CD4-positive, alpha-beta T cell (primary cell): ENCODE measurements around the gene FAM163B. TPM values are rescaled to one million over a fixed set of nuclear protein-coding genes. Genes with fewer than 3 reads are reported as not detected.

ENCODE experiments used
- ATAC-seq: fragments of 200-7000 bp; cut with Tn5 transposase; one replicate; pipeline ENCODE4 v1.10.0; 2022; ENCODE audit warnings: mild to moderate bottlenecking; ENCODE audit not compliant: poor library complexity
- CTCF ChIA-PET: fragments of 350-600 bp; sonication (Branson Sonifier 250); formaldehyde crosslinking; loops from one replicate; lab custom pipeline; 2021; ENCODE audit warnings: antibody characterized with exemption, inconsistent platforms; lab: Charles Lee
- POLR2A ChIA-PET: fragments of 350-600 bp; sonication (Branson Sonifier 250); formaldehyde crosslinking; loops from one replicate; lab custom pipeline; 2021; ENCODE audit warnings: antibody characterized with exemption, inconsistent platforms; lab: Charles Lee
- DNase-seq, 14 experiments: peaks; one replicate each; pipeline ENCODE4 v3.0.0-alpha.2; 2013 to 2020; ENCODE audit warnings: mixed read lengths in 2 of 14
- H3K27ac ChIP-seq, 2 donors: one replicate each; pipeline versions ENCODE4 v1.5.1 to v1.7.0; 2013; ENCODE audit warnings: low read length in 2 of 2, low read depth in 1 of 2, mild to moderate bottlenecking in 1 of 2
- H3K27me3 ChIP-seq, 2 experiments: 1 replicate in 1 of 2; 2 replicates in 1 of 2; pipeline versions ENCODE4 v1.6.1 to v1.7.0; 2013; ENCODE audit warnings: low read length in 2 of 2, control low read depth in 1 of 2, mild to moderate bottlenecking in 1 of 2, moderate library complexity in 1 of 2; ENCODE audit not compliant: insufficient read depth in 2 of 2, control insufficient read depth in 1 of 2
- H3K36me3 ChIP-seq: one replicate; pipeline ENCODE4 v1.6.1; 2013; ENCODE audit warnings: low read length, control low read depth; ENCODE audit not compliant: insufficient read depth
- H3K4me1 ChIP-seq: one replicate; pipeline ENCODE4 v1.6.1; 2013; ENCODE audit warnings: low read length, control low read depth; ENCODE audit not compliant: insufficient read depth
- H3K4me3 ChIP-seq: one replicate; pipeline ENCODE4 v1.5.1; 2013; ENCODE audit warnings: mild to moderate bottlenecking, low read length, moderate library complexity
- H3K9me3 ChIP-seq, 2 experiments: 1 replicate in 1 of 2; 2 replicates in 1 of 2; pipeline versions ENCODE4 v1.6.1 to v1.7.0; 2013; ENCODE audit warnings: low read length in 2 of 2, mild to moderate bottlenecking in 2 of 2, control low read depth in 1 of 2, moderate library complexity in 1 of 2; ENCODE audit not compliant: control insufficient read depth in 1 of 2, insufficient read depth in 1 of 2
- H3K27ac Mint-ChIP-seq: one replicate; pipeline ENCODE4 v1.8.0; 2020; ENCODE audit warnings: mixed read lengths
- H3K27me3 Mint-ChIP-seq: one replicate; pipeline ENCODE4 v1.8.0; 2021; ENCODE audit warnings: mixed read lengths
- H3K36me3 Mint-ChIP-seq: one replicate; pipeline ENCODE4 v1.8.0; 2021; ENCODE audit warnings: low read depth, mixed read lengths
- H3K4me1 Mint-ChIP-seq: one replicate; pipeline ENCODE4 v1.8.0; 2021; ENCODE audit warnings: low read depth, mixed read lengths
- H3K4me3 Mint-ChIP-seq: one replicate; pipeline ENCODE4 v1.8.0; 2020; ENCODE audit warnings: mild to moderate bottlenecking, mixed read lengths
- H3K9me3 Mint-ChIP-seq: one replicate; pipeline ENCODE4 v1.8.0; 2020; ENCODE audit warnings: mixed read lengths
- CTCF ChIP-seq: fragments of 200-600 bp; IDR thresholded peaks from one replicate; pipeline ENCODE4 v1.8.0; 2022; ENCODE audit warnings: antibody characterized with exemption, mild to moderate bottlenecking
- intact Hi-C, 2 experiments: fragments of 100-400 bp; cut with DNase I in 1 of 2; cut with micrococcal nuclease in 1 of 2; formaldehyde crosslinking; loops; one replicate each; pipeline versions ENCODE4 v1.15.1 to v1.9.0; 2023 to 2025; cut with DNase I, micrococcal nuclease
- total RNA-seq, 174 experiments: library from RNA in 2 of 174; stranded (reverse) in 2 of 174; gene quantifications; one replicate each; pipeline ENCODE4 v1.2.3 and lab custom pipeline; 2021 to 2026

FAM163B gene
- total RNA-seq, 2 experiments from 2014 or later = not detected

GRCh38 chr9:133604856-133605255 lies 4.3 kb downstream of the FAM163B start:
- Histone ChIP-seq H3K4me1 (peaks cover 8% of the 10 kb centered on the region), H3K9me3 (peaks cover 0 to 16% of the 10 kb centered on the region in 2 experiments), H3K4me3 (no peak overlapping the region), H3K36me3 (no peaks in the 10 kb centered on the region), H3K27ac (no peak overlapping the region), H3K27me3 (peaks cover 19 to 29% of the 10 kb centered on the region in 2 experiments)
- CTCF ChIA-PET = interaction anchor here (1.6 kb wide), 1 partner anchor 9 kb away, joined by 3 read pairs; no protein-coding TSS in a partner anchor
- ATAC-seq (no peak), DNase-seq (peak in 1 of 14 experiments; percentile 9)
- H3K4me1 Mint-ChIP-seq = peaks cover 4% of the 10 kb centered on the region
- POLR2A ChIA-PET = no interaction called here
- H3K36me3 Mint-ChIP-seq = no peaks in the 10 kb centered on the region
- no peaks in the 10 kb centered on the region for H3K9me3 Mint-ChIP-seq
- no peak overlapping the region for H3K27ac Mint-ChIP-seq
- intact Hi-C loops = loop anchor here (2.0 to 5.0 kb wide), 3 partner anchors 112 to 390 kb away; no protein-coding TSS in a partner anchor
- H3K4me3 Mint-ChIP-seq = no peak overlapping the region
- TF ChIP-seq CTCF = no peak
- peaks cover 26% of the 10 kb centered on the region for H3K27me3 Mint-ChIP-seq

DNA sequence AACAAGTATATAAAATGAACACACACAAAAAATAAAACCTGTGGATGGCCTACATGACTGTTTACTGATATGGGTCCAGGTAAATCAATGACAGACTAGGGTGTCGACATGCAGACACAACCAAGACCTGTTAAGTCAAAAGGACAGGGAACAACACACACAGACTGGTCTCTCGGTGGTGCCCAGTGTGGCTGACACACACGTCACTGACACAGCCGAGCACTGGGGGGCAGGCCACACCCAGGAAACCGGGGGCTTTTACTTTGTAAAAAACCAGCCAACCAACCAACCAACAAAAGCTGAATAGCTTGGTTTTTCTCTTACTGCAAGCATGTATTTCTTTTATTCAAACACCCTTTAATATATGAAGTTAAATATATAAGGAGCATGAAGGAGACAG lies 5.0 kb downstream of the FAM163B start:
- Mint-ChIP-seq H3K27ac (no peak overlapping the region), H3K9me3 (no peaks in the 10 kb centered on the region), H3K36me3 (no peaks in the 10 kb centered on the region), H3K27me3 (peaks cover 19% of the 10 kb centered on the region), H3K4me3 (no peak overlapping the region), H3K4me1 (peaks cover 4% of the 10 kb centered on the region)
- Histone ChIP-seq H3K27ac (no peak overlapping the region), H3K4me1 (peaks cover 8% of the 10 kb centered on the region), H3K9me3 (peaks cover 0 to 12% of the 10 kb centered on the region in 2 experiments), H3K36me3 (no peaks in the 10 kb centered on the region), H3K27me3 (peaks cover 14 to 24% of the 10 kb centered on the region in 2 experiments), H3K4me3 (no peak overlapping the region)
- POLR2A ChIA-PET = no interaction called here
- TF ChIP-seq CTCF = no peak
- CTCF ChIA-PET = interaction anchor here (1.6 kb wide), 1 partner anchor 10 kb away, joined by 3 read pairs; no protein-coding TSS in a partner anchor
- peak; percentile 46 for ATAC-seq
- DNase-seq = peak in 11 of 14 experiments; percentile 13 to 58 (median 42)
- intact Hi-C loops = loop anchor here (2.0 to 5.0 kb wide), 3 partner anchors 113 to 391 kb away; no protein-coding TSS in a partner anchor

DNA sequence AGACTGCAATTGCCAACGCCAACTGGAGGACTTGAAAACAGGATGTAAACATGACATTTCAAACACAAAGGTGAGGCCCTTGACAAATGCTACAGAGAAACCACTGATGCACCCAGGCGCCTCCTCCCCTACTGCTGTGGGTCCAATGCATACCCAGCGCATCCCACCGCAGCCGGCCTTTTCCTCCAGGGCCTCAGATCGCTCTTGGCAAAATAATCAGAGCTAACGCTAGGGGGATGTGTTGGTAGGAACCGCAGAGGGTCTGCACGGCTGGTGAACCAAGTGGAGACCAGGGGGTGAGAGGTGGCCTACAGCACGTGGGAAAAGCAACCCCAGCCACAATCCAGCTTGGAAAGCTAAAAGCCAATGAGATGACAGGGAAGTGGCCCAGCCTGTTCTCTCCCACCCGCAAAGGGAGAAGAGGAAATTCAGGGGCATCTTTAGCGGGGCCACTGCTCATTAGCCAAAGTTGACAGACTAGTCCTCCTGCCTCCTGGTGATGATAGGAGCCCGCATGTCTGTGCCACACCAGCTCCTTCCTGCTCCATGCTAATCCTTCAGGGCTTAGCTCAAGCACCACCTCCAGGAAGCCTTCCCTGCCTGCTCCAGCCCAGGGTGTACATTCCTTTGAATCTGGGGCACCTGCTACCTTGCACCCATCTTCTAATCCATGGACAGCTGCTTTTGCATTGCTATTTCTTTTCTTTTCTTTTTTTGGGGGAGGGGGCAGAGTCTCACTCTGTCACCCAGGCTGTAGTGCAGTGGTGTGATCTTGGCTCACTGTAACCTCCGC lies 5.9 kb downstream of the FAM163B start:
- peaks cover 9 to 19% of the 10 kb centered on the region in 2 experiments for H3K27me3 ChIP-seq
- Mint-ChIP-seq H3K9me3 (no peaks in the 10 kb centered on the region), H3K4me1 (peaks cover 4% of the 10 kb centered on the region), H3K4me3 (no peak overlapping the region), H3K27ac (no peak overlapping the region), H3K36me3 (no peaks in the 10 kb centered on the region), H3K27me3 (peaks cover 17% of the 10 kb centered on the region)
- ATAC-seq (no peak), DNase-seq (no peak)
- H3K36me3 ChIP-seq = no peaks in the 10 kb centered on the region
- H3K9me3 ChIP-seq = peaks cover 0 to 21% of the 10 kb centered on the region in 2 experiments
- POLR2A ChIA-PET = no interaction called here
- CTCF ChIA-PET = interaction anchor here (1.6 kb wide), 1 partner anchor 11 kb away, joined by 3 read pairs; no protein-coding TSS in a partner anchor
- H3K4me3 ChIP-seq = no peak overlapping the region
- TF ChIP-seq CTCF = no peak
- peaks cover 8% of the 10 kb centered on the region for H3K4me1 ChIP-seq
- H3K27ac ChIP-seq = no peak overlapping the region
- intact Hi-C loops = loop anchor here (5.0 kb wide), 2 partner anchors 114 to 124 kb away; no protein-coding TSS in a partner anchor
